HAP-1 (cell line): Measurements from ENCODE around the gene PPTC7.
"Not testable (repeated sequence)": the region's sequence is repeated elsewhere in the genome, so short reads cannot be mapped to it uniquely, and the experiment has no call there.

Experiments used
- DNase-seq, 2 experiments: peaks; one replicate each; pipeline ENCODE4 v3.0.0-alpha.2; 2016 to 2020; ENCODE audit warnings: low spot score in 2 of 2
- H3K27me3 ChIP-seq: fragments of 250-450 bp; sonication (Bioruptor Pico); 2 replicates; pipeline ENCODE4 v1.5.1; 2020; ENCODE audit warnings: low read depth, mild to moderate bottlenecking, moderate library complexity
- H3K36me3 ChIP-seq: fragments of 250-450 bp; sonication (Bioruptor Pico); replicated peaks from 2 replicates; pipeline ENCODE4 v1.5.1; 2020; ENCODE audit warnings: mild to moderate bottlenecking
- H3K4me1 ChIP-seq: fragments of 250-450 bp; sonication (Bioruptor Pico); 2 replicates; pipeline ENCODE4 v1.5.1; 2020; ENCODE audit warnings: mild to moderate bottlenecking
- H3K4me3 ChIP-seq: fragments of 250-450 bp; sonication (Bioruptor Pico); 2 replicates; pipeline ENCODE4 v1.5.1; 2020; ENCODE audit warnings: mild to moderate bottlenecking, moderate library complexity
- H3K9me3 ChIP-seq: fragments of 250-450 bp; sonication (Bioruptor Pico); 2 replicates; pipeline ENCODE4 v1.5.1; 2020; ENCODE audit warnings: mild to moderate bottlenecking, moderate library complexity
- in situ Hi-C: fragments of 300-500 bp; cut with MboI; formaldehyde crosslinking; loops from 3 replicates; pipeline ENCODE4 v1.14.3; 2020; ENCODE audit warnings: low sequenced_read_pairs, inconsistent platforms, mixed read lengths

Gene PPTC7

DNA sequence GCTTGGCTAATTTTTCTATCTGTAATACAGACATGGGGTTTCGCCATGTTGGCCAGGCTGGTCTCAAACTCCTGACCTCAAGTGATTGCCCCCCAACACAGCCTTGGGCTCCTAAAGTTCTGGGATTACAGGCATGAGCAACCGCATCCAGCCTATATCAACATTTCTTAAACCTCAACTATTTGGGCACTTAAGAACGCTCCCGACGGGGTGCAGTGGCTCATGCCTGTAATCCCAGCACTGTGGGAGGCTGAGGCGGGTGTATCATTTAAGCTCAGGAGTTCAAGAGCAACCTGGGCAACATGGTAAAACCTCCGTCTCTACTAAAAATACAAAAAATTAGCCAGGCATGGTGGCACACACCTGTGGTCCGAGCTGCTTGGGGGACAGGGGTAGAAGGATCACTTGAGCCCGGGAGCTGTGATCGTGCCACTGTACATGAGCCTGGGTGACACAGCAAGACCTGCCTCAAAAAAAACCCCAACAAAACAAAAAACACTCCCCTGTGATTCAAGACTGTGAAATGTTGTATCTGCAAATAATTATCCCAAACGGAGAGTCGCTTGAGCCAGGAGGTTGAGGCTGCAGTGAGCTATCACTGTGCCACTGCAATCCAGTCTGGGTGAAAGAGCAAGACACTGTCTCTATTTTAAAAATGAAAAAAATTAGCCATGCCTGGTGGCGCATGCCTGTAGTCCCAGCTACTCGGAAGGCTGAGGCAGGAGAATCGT is 21.5 kb downstream of the PPTC7 start:
- H3K9me3 ChIP-seq, result no peaks in the 10 kb centered on the region
- in situ Hi-C loops, result no loop called here
- H3K27me3 ChIP-seq, result no peaks in the 10 kb centered on the region
- peaks cover 21% of the 10 kb centered on the region for H3K4me1 ChIP-seq
- DNase-seq, result no peak
- no peak overlapping the region for H3K4me3 ChIP-seq
- H3K36me3 ChIP-seq, result no peaks in the 10 kb centered on the region

DNA sequence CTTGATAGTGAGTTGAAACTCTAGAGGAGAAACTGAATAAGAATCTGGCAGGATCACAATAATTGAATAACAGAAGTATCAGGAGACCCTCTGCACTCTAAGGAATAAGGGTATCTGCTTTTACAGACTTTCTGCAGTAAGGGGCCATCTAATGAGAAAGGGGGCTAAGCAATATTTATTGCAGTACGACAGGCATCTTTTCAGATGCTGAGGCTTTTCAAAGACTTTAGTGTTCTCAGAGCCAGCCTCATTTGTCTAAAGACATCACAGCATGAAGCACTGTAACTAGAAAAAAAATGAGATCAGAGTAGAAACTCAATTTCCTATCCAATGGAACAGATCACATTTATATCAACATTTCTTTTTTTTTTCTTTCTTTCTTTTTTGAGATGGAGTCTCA is 22.2 kb downstream of the PPTC7 start:
- in situ Hi-C loops, result no loop called here
- no peak for DNase-seq

DNA sequence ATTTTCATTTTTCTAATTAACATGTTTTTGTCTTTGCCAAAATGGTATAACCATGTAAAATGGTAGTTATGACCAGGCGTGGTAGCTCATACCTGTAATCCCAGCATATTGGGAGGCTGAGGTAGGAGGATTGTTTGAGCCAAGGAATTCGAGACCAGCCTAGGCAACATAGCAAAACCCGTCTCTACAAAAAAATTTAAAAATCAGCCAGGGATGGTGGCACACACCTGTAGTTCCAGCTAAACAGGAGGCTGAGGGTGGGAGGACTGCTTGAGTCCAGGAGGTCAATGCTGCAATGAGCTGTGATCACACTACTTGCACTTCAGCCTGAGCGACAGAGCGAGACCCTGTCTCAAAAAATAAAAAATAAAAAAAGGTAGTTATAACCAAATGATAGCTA is 23.1 kb downstream of the PPTC7 start:
- H3K27me3 ChIP-seq, result no peaks in the 10 kb centered on the region
- in situ Hi-C loops, result no loop called here
- no peaks in the 10 kb centered on the region for H3K9me3 ChIP-seq

More for the DNA sequence above, 22.2 kb downstream of the PPTC7 start:
- Histone ChIP-seq H3K4me3 (no peak overlapping the region), H3K36me3 (no peaks in the 10 kb centered on the region), H3K9me3 (no peaks in the 10 kb centered on the region), H3K27me3 (no peaks in the 10 kb centered on the region), H3K4me1 (peaks cover 18% of the 10 kb centered on the region)

DNA sequence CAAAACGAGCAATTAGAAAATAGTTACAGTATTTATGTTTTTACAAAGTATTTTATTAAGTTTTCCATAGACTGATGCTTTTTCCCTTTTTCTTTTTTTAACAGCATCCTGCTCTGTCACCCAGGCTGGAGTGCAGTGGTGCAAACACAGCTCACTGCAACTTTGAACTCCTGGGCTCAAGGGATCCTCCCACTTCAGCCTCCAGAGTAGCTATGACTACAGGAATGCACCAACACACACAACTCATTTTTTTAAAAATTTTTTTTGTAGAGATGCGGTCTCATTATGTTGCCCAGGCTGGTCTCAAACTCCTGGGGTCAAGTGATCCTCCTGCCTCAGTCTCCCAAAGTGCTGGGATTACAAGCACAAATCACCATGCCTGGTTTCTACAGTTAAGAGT is 24.2 kb downstream of the PPTC7 start:
- H3K4me3 ChIP-seq, H3K9me3 ChIP-seq, in situ Hi-C loops, H3K27me3 ChIP-seq, H3K36me3 ChIP-seq, DNase-seq: not testable (repeated sequence)
- H3K4me1 ChIP-seq, result peaks cover 13% of the 10 kb centered on the region

More for the DNA sequence above, 23.1 kb downstream of the PPTC7 start:
- DNase-seq, result no peak
- Histone ChIP-seq H3K4me3 (no peak overlapping the region), H3K36me3 (no peaks in the 10 kb centered on the region), H3K4me1 (peaks cover 18% of the 10 kb centered on the region)

DNA sequence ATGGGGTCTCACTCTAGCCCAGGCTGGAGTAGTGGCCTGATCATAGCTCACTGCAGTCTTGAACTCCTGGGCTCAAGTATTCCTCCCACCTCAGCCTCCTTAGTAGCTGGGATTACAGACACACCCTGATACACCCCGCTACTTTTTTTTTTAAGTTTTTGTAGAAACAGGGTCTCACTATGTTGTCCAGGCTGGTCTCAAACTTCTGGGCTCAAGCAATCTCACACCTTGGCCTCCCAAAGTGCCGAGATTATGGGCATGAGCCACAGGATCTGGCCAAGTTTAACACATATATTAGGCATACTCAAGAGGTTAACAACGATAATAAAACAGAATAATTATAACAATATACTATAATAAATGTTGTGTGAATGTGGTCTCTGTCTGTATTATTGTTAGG is 25.8 kb downstream of the PPTC7 start:
- no peak for DNase-seq
- H3K4me1 ChIP-seq, result peaks cover 10% of the 10 kb centered on the region
- in situ Hi-C loops, result no loop called here
- H3K36me3 ChIP-seq, result no peaks in the 10 kb centered on the region
- H3K9me3 ChIP-seq, result no peaks in the 10 kb centered on the region
- H3K27me3 ChIP-seq, result no peaks in the 10 kb centered on the region
- H3K4me3 ChIP-seq, result no peak overlapping the region

DNA sequence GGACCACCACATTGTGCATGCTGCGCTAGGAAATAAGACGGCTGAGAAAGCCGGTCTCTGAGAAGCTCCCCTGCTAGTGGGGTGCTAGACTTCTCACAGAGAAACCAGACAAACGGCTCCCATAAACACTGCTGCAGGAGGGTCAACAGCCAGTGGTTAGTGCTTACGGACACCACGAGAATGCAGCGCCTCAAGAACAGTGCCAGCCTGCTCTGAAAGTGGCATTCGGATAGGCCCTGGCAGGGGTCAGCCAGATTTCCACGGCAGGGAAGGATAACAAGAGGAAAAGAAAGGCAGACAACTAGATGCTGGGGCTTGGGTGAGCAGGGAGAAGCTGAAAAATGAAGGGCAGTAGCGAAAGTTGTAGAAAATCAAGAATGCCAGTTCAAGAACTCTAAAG is 26.4 kb downstream of the PPTC7 start:
- Histone ChIP-seq H3K4me3 (no peak overlapping the region), H3K27me3 (no peaks in the 10 kb centered on the region), H3K36me3 (peaks cover under 1% of the 10 kb centered on the region; the same call in 1 of the 2 replicates), H3K4me1 (peaks cover 10% of the 10 kb centered on the region), H3K9me3 (no peaks in the 10 kb centered on the region)
- in situ Hi-C loops, result no loop called here
- no peak for DNase-seq

DNA sequence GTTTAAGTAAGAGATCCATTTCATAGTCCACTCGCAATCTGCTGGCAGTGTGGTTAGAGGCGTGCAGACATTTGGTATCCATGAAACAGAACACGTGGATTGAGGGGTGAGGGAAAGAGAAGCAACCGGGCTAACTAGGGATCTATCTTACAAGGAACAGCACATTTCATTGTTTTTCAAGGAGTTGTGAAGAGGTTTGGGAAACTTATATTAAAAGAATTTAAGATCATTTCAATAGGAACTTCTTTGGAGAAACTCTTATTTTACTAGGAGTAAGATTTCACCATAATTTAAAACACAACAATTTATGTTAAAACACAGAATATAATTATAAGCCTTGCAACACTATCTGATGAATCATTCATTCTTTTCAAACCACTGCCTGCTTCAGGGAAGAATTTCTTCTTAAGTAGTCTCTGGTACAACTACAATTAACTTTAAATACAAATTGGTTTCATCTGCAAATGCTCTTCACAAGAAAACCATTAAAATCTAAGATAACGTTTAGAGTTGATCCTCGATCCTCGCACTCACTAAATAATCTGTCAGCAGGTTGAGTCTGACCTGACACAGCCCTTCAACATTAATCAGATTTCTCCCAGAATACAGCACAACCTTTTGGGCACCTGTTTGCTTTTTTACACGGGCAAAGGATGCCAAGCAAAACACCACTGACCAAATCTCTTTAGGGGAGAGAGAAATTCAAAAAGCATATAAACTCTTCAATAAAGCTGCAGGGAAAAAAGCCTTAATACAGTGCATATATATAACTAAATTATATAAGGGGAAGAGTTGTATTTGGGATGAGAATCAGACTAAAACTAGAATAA is 27.3 kb downstream of the PPTC7 start:
- H3K27me3 ChIP-seq, result no peaks in the 10 kb centered on the region
- H3K36me3 ChIP-seq, result peaks cover 10% of the 10 kb centered on the region; the same call in 1 of the 2 replicates
- no peak for DNase-seq
- H3K4me3 ChIP-seq, result no peak overlapping the region
- H3K9me3 ChIP-seq, result no peaks in the 10 kb centered on the region
- H3K4me1 ChIP-seq, result peaks cover 10% of the 10 kb centered on the region
- in situ Hi-C loops, result no loop called here

DNA sequence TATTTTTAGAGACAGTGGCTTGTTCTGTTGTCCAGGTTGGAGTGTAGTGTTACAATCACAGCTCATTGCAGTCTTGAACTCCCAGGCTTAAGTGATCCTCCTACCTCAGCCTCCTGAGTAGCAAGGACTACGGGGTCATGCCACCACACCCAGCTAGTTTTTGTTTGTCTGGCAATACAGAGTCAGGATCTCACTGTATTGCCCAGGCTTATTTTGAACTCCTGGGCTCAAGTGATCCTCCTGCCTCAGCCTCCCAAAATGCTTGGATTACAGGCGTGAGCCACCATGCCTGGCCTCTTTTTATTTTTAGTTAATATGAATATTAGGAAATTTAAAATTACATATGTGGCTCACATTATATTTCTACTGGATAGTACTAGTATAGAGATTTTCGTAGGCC is 28.9 kb downstream of the PPTC7 start:
- Histone ChIP-seq H3K27me3 (no peaks in the 10 kb centered on the region), H3K9me3 (no peaks in the 10 kb centered on the region), H3K4me1 (peaks cover 10% of the 10 kb centered on the region), H3K4me3 (no peak overlapping the region), H3K36me3 (peaks cover 11% of the 10 kb centered on the region)
- DNase-seq, result no peak
- in situ Hi-C loops, result no loop called here

DNA sequence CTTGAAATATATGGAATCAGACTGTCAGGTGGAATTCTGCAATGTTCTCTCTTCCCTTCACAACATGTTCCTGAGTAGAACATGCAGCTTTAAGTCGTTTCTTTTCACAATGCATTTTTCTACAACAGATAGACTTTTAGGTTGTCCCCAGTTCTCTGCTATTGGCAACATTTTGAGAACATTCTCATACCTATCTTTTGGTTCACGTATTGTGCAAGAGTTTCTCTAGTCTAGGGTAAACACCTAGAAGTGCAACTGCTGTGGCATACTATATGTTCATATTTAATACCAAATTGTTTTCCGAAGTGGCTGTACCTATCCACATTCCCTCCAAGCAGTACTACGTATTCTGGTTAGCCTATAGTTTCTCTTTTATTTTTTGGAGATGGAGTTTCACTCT is 32.1 kb downstream of the PPTC7 start:
- peaks cover 15% of the 10 kb centered on the region for H3K36me3 ChIP-seq
- no peaks in the 10 kb centered on the region for H3K9me3 ChIP-seq
- peaks cover 6% of the 10 kb centered on the region for H3K4me1 ChIP-seq
- in situ Hi-C loops, result no loop called here
- no peak overlapping the region for H3K4me3 ChIP-seq
- DNase-seq, result no peak
- H3K27me3 ChIP-seq, result no peaks in the 10 kb centered on the region

DNA sequence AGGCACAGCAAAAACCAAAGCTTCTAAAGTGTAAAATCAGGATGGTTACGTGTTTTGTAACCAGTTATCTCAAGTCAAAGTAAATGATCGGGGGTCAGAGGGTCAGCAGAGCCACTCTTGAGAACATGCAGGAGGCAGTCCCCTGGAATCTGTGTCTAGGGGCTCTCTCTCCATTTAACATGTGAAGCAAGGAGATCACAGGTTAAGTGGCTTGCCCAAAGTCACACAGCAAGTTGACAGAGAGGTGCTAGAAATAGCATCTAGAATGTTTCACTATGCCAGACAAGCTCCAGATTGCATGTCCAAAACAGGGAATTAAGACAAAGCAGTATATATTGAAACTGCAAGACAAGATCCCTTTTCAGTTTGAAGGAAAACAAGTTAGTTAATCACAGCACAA is 33.4 kb downstream of the PPTC7 start:
- Histone ChIP-seq H3K4me1 (no peaks in the 10 kb centered on the region), H3K4me3 (no peak overlapping the region), H3K36me3 (peaks cover 23% of the 10 kb centered on the region), H3K27me3 (no peaks in the 10 kb centered on the region), H3K9me3 (no peaks in the 10 kb centered on the region)
- DNase-seq, result no peak
- in situ Hi-C loops, result no loop called here

DNA sequence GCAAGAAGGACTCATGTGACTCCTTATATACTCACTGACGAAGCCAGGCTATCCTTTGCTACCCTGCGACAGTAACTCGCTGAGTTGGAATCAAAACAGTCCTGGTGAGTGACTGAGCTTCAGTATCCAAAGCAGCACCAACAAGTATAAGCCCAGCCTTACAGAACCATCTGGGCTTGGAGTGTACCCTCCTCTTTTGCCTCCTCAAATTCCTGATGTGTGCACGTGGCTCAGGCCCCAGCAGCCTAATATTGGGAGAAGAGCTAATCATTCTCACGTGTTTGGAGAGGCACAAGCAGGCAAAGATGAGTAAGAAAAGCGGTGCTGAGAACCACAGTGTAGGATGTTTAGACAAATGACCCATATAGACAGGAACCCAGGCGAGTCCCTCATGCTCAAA is 34.4 kb downstream of the PPTC7 start:
- peaks cover 25% of the 10 kb centered on the region for H3K36me3 ChIP-seq
- H3K9me3 ChIP-seq, result no peaks in the 10 kb centered on the region
- H3K27me3 ChIP-seq, result no peaks in the 10 kb centered on the region
- in situ Hi-C loops, result no loop called here
- no peak overlapping the region for H3K4me3 ChIP-seq
- DNase-seq, result no peak
- H3K4me1 ChIP-seq, result no peaks in the 10 kb centered on the region

DNA sequence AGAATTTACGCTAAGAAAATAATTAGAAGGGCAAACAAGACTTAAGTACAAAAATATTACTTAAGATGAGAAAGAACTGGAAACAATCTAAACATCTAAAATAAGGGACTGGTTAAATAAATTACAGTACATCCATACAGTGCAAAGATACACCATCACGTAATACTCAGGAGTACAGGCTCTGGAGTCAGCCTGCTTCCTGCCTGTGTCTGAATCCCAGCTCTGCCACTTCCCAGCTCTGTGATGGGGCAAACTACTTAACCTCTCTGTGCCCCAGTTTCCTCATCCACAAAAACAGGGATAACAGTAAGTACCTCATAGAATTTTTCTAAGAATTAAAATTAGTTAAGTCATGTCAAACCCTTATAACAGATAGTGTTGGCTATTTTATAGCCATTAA is 36.0 kb downstream of the PPTC7 start:
- no peaks in the 10 kb centered on the region for H3K4me1 ChIP-seq

DNA sequence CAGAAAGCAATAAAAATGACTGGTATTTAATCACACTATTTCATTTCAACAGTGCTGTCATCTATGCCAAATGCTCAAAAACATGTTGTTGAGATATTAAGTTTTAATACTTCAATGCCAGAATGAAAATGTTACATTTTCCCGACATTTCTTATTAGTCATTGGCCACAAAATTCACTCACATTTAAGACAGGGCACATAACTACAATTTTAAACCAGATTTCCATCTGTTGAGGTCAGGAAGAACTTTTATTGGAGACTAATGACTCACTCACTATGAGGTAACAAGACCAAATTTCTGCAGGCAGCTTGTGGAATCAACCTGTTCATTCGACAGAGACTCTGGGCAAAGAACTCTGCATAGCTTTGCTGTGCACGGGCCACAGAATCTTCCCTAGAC is 36.8 kb downstream of the PPTC7 start:
- DNase-seq, result no peak
- Histone ChIP-seq H3K9me3 (no peaks in the 10 kb centered on the region), H3K27me3 (no peaks in the 10 kb centered on the region), H3K36me3 (peaks cover 21% of the 10 kb centered on the region), H3K4me1 (no peaks in the 10 kb centered on the region), H3K4me3 (no peak overlapping the region)
- in situ Hi-C loops, result no loop called here

More for the DNA sequence above, 36.0 kb downstream of the PPTC7 start:
- Histone ChIP-seq H3K36me3 (peaks cover 25% of the 10 kb centered on the region), H3K9me3 (no peaks in the 10 kb centered on the region), H3K4me3 (no peak overlapping the region), H3K27me3 (no peaks in the 10 kb centered on the region)
- DNase-seq, result no peak
- in situ Hi-C loops, result no loop called here

DNA sequence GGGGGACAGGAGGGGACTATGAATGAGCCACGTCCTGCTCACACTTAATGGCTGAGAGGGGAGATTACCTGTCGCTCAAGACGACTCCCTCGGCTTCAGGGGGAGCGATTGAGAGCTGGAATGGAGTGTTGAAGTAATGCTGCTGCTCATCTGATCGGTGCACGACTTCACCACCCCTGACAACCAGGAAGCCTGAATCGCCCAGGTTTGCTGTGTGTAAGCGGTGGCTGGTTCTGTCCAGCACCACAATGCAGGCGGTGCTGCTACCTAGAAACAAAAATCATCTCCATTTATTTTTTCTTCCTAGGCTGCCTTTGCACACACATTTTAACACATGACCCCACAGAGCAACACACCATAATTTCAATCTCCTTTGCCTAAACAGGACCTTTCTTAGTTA is 37.3 kb downstream of the PPTC7 start:
- no peaks in the 10 kb centered on the region for H3K9me3 ChIP-seq
- H3K4me3 ChIP-seq, result no peak overlapping the region
- peaks cover 16% of the 10 kb centered on the region for H3K36me3 ChIP-seq
- H3K4me1 ChIP-seq, result no peaks in the 10 kb centered on the region
- no peak for DNase-seq
- H3K27me3 ChIP-seq, result no peaks in the 10 kb centered on the region
- in situ Hi-C loops, result no loop called here
